NCI-H82 treated with DMSO at 0.1 percent for 48 hours (cell line): Measurements from ENCODE around the gene PDSS2.
"Not testable (repeated sequence)": the region's sequence is repeated elsewhere in the genome, so short reads cannot be mapped to it uniquely, and the experiment has no call there.

Experiments
- DNase-seq: peaks from one replicate; lab custom pipeline; 2025; ENCODE audit not compliant: unreplicated experiment; lab: John Stamatoyannopoulos, UW

Gene PDSS2

GRCh38 chr6:107185391-107185970 lies 273.9 kb downstream of the PDSS2 start:
- DNase-seq: no peak

GRCh38 chr6:107184435-107184834 lies 274.9 kb downstream of the PDSS2 start:
- no peak for DNase-seq

GRCh38 chr6:107180099-107180498 lies 279.3 kb downstream of the PDSS2 start:
- DNase-seq: no peak

GRCh38 chr6:107179004-107179403 lies 280.4 kb downstream of the PDSS2 start:
- peak; percentile 30 for DNase-seq

GRCh38 chr6:107173779-107174178 lies 285.6 kb downstream of the PDSS2 start:
- DNase-seq: no peak

GRCh38 chr6:107171513-107171912 lies 287.9 kb downstream of the PDSS2 start:
- DNase-seq: no peak

GRCh38 chr6:107164299-107164698 lies 295.1 kb downstream of the PDSS2 start:
- not testable (repeated sequence) for DNase-seq

- no peak for DNase-seq
Observed at GRCh38 chr6:107161521-107161920, 297.8 kb downstream of the PDSS2 start.

- no peak for DNase-seq
Observed at GRCh38 chr6:107156617-107157016, 302.7 kb downstream of the PDSS2 start.

- no peak for DNase-seq
Observed at GRCh38 chr6:107154801-107155160, 304.6 kb downstream of the PDSS2 start.

GRCh38 chr6:107154131-107154800 lies 305.1 kb downstream of the PDSS2 start:
- no peak for DNase-seq

GRCh38 chr6:107152638-107153430 lies 306.5 kb downstream of the PDSS2 start:
- DNase-seq: no peak

- DNase-seq: no peak
Observed at GRCh38 chr6:107144666-107145065, 314.7 kb downstream of the PDSS2 start.

- DNase-seq: no peak
Observed at GRCh38 chr6:107144014-107144413, 315.4 kb downstream of the PDSS2 start.

GRCh38 chr6:107140581-107140980 lies 318.8 kb downstream of the PDSS2 start:
- DNase-seq: no peak

GRCh38 chr6:107136324-107136723 lies 323.0 kb downstream of the PDSS2 start:
- DNase-seq: not testable (repeated sequence)

GRCh38 chr6:107135048-107135680 lies 324.2 kb downstream of the PDSS2 start:
- not testable (repeated sequence) for DNase-seq

GRCh38 chr6:107132330-107132954 lies 326.9 kb downstream of the PDSS2 start:
- no peak for DNase-seq

GRCh38 chr6:107129370-107129925 lies 329.9 kb downstream of the PDSS2 start:
- no peak for DNase-seq

- no peak for DNase-seq
Observed at GRCh38 chr6:107128577-107128976, 330.8 kb downstream of the PDSS2 start.

GRCh38 chr6:107128175-107128574 lies 331.2 kb downstream of the PDSS2 start:
- DNase-seq: no peak
